Hepatocyte (in vitro differentiated cells): ENCODE measurements around the gene C8A. TPM values are rescaled to one million over a fixed set of nuclear protein-coding genes. Genes with fewer than 3 reads are reported as not detected.
A peak's percentile ranks its signal among the peaks of the same experiment; 100 is the strongest.

Experiments used
- DNase-seq: peaks from one replicate; pipeline ENCODE4 v3.0.0-alpha.2; 2016; ENCODE audit warnings: low spot score
- H2AFZ ChIP-seq: fragments of 200-600 bp; sonication (generic); 2 replicates; pipeline ENCODE4 v1.6.0; 2016; ENCODE audit warnings: antibody characterized with exemption, mild to moderate bottlenecking
- H3K27ac ChIP-seq: fragments of 200-600 bp; sonication (generic); 2 replicates; pipeline ENCODE4 v1.5.1; 2016; ENCODE audit warnings: mild to moderate bottlenecking
- H3K27me3 ChIP-seq: fragments of 200-600 bp; sonication (generic); 2 replicates; pipeline ENCODE4 v1.6.1; 2016
- H3K36me3 ChIP-seq: fragments of 200-600 bp; sonication (generic); replicated peaks from 2 replicates; pipeline ENCODE4 v1.5.1; 2016; ENCODE audit warnings: low read depth; ENCODE audit not compliant: insufficient read depth
- H3K4me1 ChIP-seq: fragments of 200-600 bp; sonication (generic); 2 replicates; pipeline ENCODE4 v1.5.1; 2016; ENCODE audit warnings: mild to moderate bottlenecking, moderate library complexity; ENCODE audit not compliant: insufficient read depth
- H3K4me2 ChIP-seq: fragments of 200-600 bp; sonication (generic); 2 replicates; pipeline ENCODE4 v1.6.0; 2016
- H3K4me3 ChIP-seq: fragments of 200-600 bp; sonication (generic); 2 replicates; pipeline ENCODE4 v1.5.1; 2016; ENCODE audit warnings: mild to moderate bottlenecking
- H3K79me2 ChIP-seq: fragments of 200-600 bp; sonication (generic); 2 replicates; pipeline ENCODE4 v1.6.0; 2017; ENCODE audit warnings: mild to moderate bottlenecking
- H3K9me2 ChIP-seq: fragments of 200-600 bp; sonication (generic); replicated peaks from 2 replicates; pipeline ENCODE4 v1.6.0; 2017; ENCODE audit warnings: mild to moderate bottlenecking; ENCODE audit not compliant: insufficient read depth
- H3K9me3 ChIP-seq: fragments of 200-600 bp; sonication (generic); 2 replicates; pipeline ENCODE4 v1.5.1; 2016; ENCODE audit warnings: low read depth, mild to moderate bottlenecking
- H4K20me1 ChIP-seq: fragments of 200-600 bp; sonication (generic); 2 replicates; pipeline ENCODE4 v1.6.0; 2016; ENCODE audit warnings: mild to moderate bottlenecking; ENCODE audit not compliant: insufficient read depth, poor library complexity, severe bottlenecking
- EZH2 ChIP-seq: fragments of 200-600 bp; sonication (generic); IDR thresholded peaks from 2 replicates; pipeline ENCODE4 v1.6.1; 2016; ENCODE audit warnings: antibody characterized with exemption, mild to moderate bottlenecking, borderline replicate concordance
- EZH2phosphoT487 ChIP-seq: fragments of 200-600 bp; sonication (generic); IDR thresholded peaks from one replicate; pipeline ENCODE4 v1.6.1; 2018; ENCODE audit warnings: antibody characterized with exemption, mild to moderate bottlenecking, low read depth, moderate library complexity; ENCODE audit not compliant: unreplicated experiment, severe bottlenecking
- WGBS: methylation state at CpG from one replicate; pipeline ENCODE4 v1.1.6; 2016; ENCODE audit warnings: low lambda C conversion rate; ENCODE audit errors: missing lambda C conversion rate; 5-methylcytosine and 5-hydroxymethylcytosine counted together
- polyA plus RNA-seq: library from polyadenylated mRNA; unstranded; fragments of >200 nt; fragmentation: Nextera tagmentation; extraction: Ambion mirVana; gene quantifications from 2 replicates; pipeline ENCODE4 v1.2.1, GENCODE V29; 2016
- total RNA-seq: library from RNA; depleted of rRNA; stranded (reverse); fragments of >200 nt; gene quantifications from 2 replicates; pipeline ENCODE4 v1.2.3, GENCODE V29; 2014
- TF ChIP-seq, protein P1 (sequence below): fragments of 200-600 bp; sonication (generic); IDR thresholded peaks from 2 replicates; pipeline ENCODE4 v1.5.1; 2016; ENCODE audit warnings: antibody characterized with exemption, mild to moderate bottlenecking; ENCODE audit not compliant: poor library complexity

The C8A gene
- total and polyA plus RNA-seq, 2 experiments from 2014 or later: 6.1 to 8.2 TPM

DNA sequence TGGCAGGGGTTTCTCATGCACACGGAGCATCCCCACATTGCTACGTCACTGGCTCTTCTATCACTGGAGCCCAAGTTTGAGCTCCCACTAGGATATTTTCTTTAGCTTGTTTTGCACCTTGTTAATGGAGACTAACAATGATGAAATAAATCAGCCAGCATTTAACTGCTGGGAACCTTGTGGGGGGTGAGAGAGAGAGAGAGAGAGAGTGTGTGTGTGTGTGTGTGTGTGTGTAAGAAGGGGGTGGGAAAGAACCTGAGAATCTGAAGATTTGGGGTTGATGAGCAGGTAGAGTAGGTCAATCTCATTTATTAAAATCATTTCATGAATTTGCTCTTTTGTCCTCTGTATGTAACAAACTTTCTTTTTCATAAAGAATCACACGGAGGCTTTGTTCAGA lies 110.6 kb downstream of the C8A start:
- H3K79me2 ChIP-seq: no peaks in the 10 kb centered on the region
- no peak overlapping the region for H3K4me2 ChIP-seq
- no peaks in the 10 kb centered on the region for H3K9me3 ChIP-seq
- H3K4me1 ChIP-seq: peaks cover 10% of the 10 kb centered on the region
- H4K20me1 ChIP-seq: no peaks in the 10 kb centered on the region
- 87% methylated on average over 3 of the region's 3 CpGs for whole genome bisulfite sequencing
- no peaks in the 10 kb centered on the region for H3K9me2 ChIP-seq
- DNase-seq: no peak
- H3K27me3 ChIP-seq: no peaks in the 10 kb centered on the region
- H3K27ac ChIP-seq: no peak overlapping the region
- H2AFZ ChIP-seq: no peak overlapping the region
- no peak overlapping the region for H3K4me3 ChIP-seq
- H3K36me3 ChIP-seq: no peaks in the 10 kb centered on the region
- TF ChIP-seq, protein P1, sequence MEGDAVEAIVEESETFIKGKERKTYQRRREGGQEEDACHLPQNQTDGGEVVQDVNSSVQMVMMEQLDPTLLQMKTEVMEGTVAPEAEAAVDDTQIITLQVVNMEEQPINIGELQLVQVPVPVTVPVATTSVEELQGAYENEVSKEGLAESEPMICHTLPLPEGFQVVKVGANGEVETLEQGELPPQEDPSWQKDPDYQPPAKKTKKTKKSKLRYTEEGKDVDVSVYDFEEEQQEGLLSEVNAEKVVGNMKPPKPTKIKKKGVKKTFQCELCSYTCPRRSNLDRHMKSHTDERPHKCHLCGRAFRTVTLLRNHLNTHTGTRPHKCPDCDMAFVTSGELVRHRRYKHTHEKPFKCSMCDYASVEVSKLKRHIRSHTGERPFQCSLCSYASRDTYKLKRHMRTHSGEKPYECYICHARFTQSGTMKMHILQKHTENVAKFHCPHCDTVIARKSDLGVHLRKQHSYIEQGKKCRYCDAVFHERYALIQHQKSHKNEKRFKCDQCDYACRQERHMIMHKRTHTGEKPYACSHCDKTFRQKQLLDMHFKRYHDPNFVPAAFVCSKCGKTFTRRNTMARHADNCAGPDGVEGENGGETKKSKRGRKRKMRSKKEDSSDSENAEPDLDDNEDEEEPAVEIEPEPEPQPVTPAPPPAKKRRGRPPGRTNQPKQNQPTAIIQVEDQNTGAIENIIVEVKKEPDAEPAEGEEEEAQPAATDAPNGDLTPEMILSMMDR: no peak
- TF ChIP-seq EZH2: no peak
- no peak for TF ChIP-seq EZH2phosphoT487

- 80% methylated on average over 3 of the region's 3 CpGs for WGBS
- TF ChIP-seq EZH2 (no peak), EZH2phosphoT487 (no peak)
- TF ChIP-seq, protein P1: no peak
- peak; percentile 25 for DNase-seq
- no peaks in the 10 kb centered on the region for H3K36me3 ChIP-seq
- H3K4me1 ChIP-seq: peaks cover 10% of the 10 kb centered on the region
- H3K9me2 ChIP-seq: no peaks in the 10 kb centered on the region
- H3K27me3 ChIP-seq: no peaks in the 10 kb centered on the region
- H2AFZ ChIP-seq: no peak within 1 kb of the TSS
- no peak within 1 kb of the TSS for H3K27ac ChIP-seq
- no peak within 1 kb of the TSS for H3K4me3 ChIP-seq
- no peak within 1 kb of the TSS for H3K4me2 ChIP-seq
- no peaks in the 10 kb centered on the region for H3K9me3 ChIP-seq
- H4K20me1 ChIP-seq: no peaks in the 10 kb centered on the region
- no peaks in the 10 kb centered on the region for H3K79me2 ChIP-seq
These were observed 111.5 kb downstream of the C8A start, which contains the start of gene C8B for GRCh38 chr1:56965916-56966697. TSS of gene C8B (minus strand) at chr1:56966015. CDS start at chr1:56965948, 67 bp downstream.

GRCh38 chr1:56966698-56966999 lies 112.1 kb downstream of the C8A start:
- no peak overlapping the region for H3K4me3 ChIP-seq
- peaks cover 10% of the 10 kb centered on the region for H3K4me1 ChIP-seq
- TF ChIP-seq, protein P1: no peak
- no peak for TF ChIP-seq EZH2
- TF ChIP-seq EZH2phosphoT487: no peak
- H2AFZ ChIP-seq: no peak overlapping the region
- H3K27ac ChIP-seq: no peak overlapping the region
- H3K79me2 ChIP-seq: no peaks in the 10 kb centered on the region
- no peaks in the 10 kb centered on the region for H3K9me3 ChIP-seq
- H3K27me3 ChIP-seq: no peaks in the 10 kb centered on the region
- DNase-seq: no peak
- no peaks in the 10 kb centered on the region for H3K36me3 ChIP-seq
- no peaks in the 10 kb centered on the region for H4K20me1 ChIP-seq
- H3K9me2 ChIP-seq: no peaks in the 10 kb centered on the region
- no peak overlapping the region for H3K4me2 ChIP-seq
- 96% methylated on average over 1 of the region's 1 CpG for WGBS
